ENCODE data around the gene LY6G5C.

LY6G5C gene

DNA sequence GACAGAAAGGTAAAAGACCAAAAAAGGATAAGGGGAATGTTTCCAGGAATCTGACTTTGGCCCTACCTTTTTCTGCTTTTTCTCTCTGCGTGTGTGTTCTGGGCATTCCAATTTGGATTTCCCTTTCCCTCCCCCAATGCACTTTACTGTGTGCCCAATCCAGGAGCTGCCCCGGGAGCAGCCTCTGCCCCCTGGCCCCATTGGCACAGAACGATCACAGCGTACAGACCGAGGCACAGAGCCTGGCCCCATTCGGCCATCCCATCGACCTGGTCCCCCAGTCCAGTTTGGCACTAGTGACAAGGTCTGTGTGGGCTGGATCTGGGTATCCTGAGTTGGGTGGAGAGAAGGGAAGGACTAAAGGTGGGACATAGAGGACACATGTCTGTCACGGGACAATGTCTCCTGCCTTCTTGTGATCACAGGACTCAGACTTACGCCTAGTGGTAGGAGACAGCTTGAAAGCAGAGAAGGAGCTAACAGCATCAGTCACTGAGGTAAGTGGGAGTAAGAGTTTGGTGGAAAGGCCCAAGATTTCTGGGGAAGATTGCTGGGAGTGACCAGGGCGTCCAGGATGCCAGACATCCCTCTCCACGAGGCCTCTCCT, 45.8 kb downstream of the LY6G5C start:
- DNase-seq = no peak

DNA sequence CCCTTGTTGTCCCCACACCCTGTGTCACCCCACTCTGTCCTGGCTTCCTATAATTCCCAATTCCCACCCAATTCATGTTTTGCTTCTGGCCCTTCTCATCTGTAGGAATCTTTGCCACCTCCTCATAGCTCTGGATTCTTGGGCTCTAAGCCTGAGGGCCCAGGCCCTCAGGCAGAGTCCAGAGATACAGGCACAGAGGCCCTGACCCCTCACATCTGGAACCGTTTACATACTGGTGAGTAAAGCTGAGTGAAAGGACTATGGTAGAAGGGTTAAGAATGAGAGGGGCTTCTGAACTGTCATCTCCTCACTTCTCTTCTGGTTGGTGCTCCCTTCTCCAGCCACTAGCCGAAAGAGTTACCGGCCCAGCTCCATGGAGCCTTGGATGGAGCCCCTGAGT, 46.7 kb downstream of the LY6G5C start:
- DNase-seq = no peak

DNA sequence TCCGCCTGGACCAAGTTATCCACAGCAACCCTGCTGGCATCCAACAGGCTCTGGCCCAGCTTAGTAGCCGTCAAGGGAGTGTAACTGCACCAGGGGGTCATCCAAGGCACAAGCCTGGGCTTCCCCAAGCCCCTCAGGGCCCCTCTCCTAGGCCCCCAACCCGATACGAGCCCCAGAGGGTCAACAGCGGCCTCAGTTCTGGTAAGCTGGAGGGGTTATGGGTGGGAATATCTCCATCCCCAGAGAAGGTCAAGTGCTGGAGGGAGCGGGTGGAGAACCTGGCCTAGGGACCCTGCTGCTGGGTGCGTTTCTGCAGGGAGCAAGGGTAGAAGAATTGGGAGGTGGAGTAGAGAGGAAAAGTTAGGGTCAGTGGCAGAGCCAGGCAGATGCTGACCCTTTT, 47.4 kb downstream of the LY6G5C start:
- DNase-seq = no peak

DNA sequence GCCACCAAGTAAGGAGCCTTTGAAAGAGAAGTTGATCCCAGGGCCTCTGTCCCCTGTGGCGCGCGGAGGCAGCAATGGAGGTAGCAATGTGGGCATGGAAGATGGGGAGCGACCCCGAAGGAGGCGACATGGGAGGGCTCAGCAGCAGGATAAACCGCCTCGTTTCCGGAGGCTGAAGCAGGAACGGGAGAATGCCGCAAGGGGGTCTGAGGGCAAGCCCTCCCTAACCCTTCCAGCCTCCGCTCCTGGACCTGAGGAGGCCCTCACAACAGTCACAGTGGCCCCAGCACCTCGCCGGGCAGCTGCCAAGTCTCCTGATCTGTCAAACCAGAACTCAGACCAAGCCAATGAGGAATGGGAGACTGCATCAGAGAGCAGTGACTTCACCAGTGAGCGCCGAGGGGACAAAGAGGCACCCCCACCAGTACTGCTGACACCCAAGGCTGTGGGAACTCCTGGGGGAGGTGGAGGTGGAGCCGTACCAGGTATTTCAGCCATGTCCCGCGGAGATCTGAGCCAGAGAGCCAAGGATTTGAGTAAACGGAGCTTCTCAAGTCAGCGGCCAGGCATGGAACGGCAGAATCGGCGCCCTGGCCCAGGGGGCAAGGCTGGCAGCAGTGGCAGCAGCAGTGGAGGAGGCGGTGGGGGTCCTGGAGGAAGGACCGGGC, 48.5 kb downstream of the LY6G5C start:
- no peak for DNase-seq

DNA sequence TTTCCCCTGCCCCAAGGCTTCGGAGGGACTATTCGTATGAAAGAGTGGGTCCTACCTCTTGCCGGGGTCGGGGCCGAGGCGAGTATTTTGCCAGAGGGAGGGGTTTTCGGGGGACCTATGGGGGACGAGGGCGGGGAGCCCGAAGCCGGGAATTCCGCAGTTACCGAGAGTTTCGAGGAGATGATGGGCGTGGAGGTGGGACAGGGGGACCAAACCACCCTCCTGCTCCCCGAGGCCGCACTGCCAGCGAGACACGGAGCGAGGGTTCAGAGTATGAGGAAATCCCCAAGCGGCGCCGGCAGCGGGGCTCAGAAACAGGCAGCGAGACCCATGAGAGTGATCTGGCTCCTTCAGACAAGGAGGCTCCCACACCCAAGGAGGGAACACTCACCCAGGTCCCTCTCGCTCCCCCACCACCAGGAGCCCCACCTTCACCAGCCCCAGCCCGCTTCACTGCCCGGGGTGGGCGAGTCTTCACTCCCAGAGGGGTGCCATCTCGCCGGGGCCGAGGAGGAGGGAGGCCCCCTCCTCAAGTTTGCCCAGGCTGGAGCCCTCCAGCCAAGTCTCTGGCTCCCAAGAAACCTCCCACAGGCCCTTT, 49.1 kb downstream of the LY6G5C start:
- no peak for DNase-seq

DNA sequence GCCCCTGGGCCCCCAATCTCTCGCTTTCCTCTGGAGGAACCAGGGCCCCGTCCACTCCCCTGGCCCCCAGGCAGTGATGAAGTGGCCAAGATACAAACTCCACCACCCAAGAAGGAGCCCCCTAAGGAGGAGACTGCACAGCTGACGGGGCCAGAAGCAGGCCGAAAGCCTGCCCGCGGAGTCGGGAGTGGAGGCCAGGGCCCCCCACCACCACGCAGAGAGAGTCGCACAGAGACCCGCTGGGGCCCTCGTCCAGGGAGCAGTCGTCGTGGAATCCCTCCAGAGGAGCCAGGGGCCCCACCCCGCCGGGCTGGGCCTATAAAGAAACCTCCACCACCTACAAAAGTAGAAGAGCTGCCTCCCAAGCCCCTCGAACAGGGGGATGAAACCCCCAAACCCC, 49.7 kb downstream of the LY6G5C start:
- no peak for DNase-seq

DNA sequence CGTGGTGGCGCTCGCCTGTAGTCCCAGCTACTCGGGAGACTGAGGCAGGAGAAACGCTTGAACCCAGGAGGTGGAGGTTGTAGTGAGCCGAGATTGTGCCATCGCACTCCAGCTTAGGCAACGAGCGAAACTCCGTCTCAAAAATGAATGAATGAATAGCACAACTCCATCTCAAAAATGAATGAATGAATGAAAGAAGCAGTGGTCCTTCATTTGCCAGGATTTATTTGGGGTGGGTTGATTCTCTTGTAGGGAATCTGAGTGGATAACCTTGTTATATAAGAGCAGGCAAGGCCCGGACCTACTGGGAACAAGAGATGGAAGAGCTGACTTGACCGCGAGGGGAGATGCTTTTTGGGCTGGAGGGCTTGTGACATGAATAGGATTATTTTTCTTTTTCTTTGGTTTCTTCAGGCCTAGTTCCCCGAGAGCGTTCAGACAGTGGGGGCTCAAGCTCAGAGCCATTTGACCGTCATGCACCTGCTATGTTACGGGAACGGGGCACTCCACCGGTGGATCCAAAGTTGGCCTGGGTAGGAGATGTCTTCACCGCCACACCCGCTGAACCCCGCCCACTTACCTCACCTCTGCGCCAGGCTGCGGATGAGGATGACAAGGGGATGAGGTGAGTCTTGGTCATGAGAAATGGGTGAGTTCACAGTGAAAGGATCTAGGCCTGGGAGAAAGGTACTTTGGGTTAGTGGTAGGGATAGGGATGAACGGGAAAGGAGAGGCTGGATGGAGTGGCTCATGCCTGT, 50.5 kb downstream of the LY6G5C start:
- DNase-seq = no peak

DNA sequence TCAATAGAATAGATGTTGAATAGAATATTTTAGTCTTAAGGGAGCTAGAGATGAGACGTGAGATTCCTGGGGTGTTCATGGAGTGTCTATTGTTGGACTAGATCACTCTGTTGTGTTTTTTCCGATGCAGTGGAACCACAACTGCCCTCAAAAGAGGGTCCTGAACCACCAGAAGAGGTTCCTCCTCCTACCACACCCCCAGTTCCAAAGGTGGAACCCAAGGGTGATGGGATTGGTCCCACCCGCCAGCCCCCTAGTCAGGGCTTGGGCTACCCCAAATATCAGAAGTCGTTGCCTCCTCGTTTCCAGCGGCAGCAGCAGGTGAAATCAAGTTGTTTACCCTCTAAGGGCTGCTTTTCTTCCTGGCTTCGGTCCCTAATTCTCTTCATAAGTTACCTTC, 51.9 kb downstream of the LY6G5C start:
- no peak for DNase-seq

DNA sequence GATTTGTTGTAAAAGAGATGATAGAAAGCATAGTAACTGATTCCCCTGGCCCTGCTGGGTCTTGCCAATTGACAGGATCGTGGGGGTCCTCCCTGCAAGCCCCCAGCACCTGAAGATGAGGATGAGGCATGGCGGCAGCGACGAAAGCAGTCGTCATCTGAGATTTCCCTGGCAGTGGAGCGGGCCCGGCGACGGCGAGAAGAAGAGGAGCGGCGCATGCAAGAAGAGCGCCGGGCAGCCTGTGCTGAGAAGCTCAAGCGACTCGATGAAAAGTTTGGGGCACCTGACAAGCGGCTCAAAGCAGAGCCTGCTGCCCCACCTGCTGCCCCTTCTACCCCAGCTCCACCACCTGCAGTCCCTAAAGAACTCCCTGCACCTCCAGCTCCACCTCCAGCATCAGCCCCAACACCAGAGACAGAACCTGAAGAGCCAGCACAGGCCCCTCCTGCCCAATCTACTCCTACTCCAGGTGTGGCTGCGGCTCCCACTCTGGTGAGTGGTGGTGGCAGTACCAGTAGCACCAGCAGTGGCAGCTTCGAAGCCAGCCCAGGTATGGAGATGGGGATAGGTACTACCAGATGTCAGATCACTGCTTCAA, 53.1 kb downstream of the LY6G5C start:
- no peak for DNase-seq

DNA sequence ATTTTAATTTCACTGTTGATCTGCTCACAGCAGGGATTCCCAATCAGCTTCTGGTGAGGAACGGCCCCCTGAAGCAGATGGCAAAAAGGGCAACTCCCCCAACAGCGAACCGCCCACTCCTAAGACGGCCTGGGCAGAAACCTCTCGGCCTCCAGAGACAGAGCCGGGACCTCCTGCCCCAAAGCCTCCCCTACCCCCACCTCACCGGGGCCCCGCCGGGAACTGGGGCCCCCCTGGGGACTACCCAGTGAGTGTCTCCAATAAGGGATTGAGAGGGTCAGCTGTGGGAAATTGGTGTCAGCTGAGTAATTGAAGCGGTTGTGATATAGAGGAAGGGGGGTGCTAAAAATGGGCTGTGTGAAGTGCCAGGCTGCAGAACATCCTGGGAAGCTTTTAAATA, 53.9 kb downstream of the LY6G5C start:
- DNase-seq = no peak
